ENCODE data around the gene APOL3.

DNA sequence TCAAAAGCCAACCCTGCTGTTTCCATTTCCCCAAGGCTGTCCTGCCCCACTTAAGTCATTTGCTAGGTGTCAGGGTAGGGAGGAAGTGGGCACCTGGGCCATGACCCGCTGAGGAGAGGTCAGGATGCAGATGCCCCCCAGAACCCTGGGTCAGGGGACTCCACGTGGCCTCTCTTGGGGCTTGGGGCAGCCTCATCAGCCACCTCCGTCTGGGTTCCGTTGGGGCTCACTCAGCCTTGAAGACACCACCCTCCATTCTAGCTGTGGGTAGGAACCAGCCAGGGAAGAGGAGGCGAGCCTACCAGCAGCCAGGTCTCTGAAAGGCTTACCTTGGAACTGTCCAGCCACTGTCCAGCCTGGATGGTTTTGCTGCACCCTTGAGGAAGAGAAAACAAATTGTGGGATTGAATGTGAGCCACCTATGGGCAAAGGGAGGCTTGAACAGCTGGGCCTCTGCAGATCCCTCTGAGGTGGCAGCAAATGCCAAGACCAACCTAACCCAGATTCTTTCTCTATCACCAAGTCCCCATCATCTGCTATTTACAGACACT is 38.5 kb upstream of the APOL3 start:
- TF ChIP-seq EZH2 (IDR thresholded peaks at IDR 0.05; ENCODE audit: borderline replicate concordance), result no peak
- TF ChIP-seq, protein P1, sequence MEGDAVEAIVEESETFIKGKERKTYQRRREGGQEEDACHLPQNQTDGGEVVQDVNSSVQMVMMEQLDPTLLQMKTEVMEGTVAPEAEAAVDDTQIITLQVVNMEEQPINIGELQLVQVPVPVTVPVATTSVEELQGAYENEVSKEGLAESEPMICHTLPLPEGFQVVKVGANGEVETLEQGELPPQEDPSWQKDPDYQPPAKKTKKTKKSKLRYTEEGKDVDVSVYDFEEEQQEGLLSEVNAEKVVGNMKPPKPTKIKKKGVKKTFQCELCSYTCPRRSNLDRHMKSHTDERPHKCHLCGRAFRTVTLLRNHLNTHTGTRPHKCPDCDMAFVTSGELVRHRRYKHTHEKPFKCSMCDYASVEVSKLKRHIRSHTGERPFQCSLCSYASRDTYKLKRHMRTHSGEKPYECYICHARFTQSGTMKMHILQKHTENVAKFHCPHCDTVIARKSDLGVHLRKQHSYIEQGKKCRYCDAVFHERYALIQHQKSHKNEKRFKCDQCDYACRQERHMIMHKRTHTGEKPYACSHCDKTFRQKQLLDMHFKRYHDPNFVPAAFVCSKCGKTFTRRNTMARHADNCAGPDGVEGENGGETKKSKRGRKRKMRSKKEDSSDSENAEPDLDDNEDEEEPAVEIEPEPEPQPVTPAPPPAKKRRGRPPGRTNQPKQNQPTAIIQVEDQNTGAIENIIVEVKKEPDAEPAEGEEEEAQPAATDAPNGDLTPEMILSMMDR (IDR thresholded peaks at IDR 0.05; ENCODE audit: poor library complexity), result no peak
- TF ChIP-seq EZH2phosphoT487 (IDR thresholded peaks at IDR 0.05; ENCODE audit: low read depth, severe bottlenecking, unreplicated experiment), result no peak

Measured in hepatocyte (in vitro differentiated cells).